Fibroblast of mammary gland (primary cell): ENCODE measurements around the gene RRP9.

Experiments
- DNase-seq: peaks from one replicate; pipeline ENCODE4 v3.0.0-alpha.2; 2010; ENCODE audit warnings: low read depth
- H3K4me3 ChIP-seq: 2 replicates; pipeline ENCODE4 v1.5.1; 2011; ENCODE audit warnings: low read depth, mild to moderate bottlenecking, low read length, moderate library complexity; ENCODE audit not compliant: control insufficient read depth
- TF ChIP-seq, protein P1 (sequence below): conservative IDR thresholded peaks from 2 replicates; pipeline ENCODE4 v1.5.1; 2011; ENCODE audit warnings: low read depth, low read length, inconsistent platforms; ENCODE audit not compliant: control insufficient read depth, insufficient read depth

The RRP9 gene

DNA sequence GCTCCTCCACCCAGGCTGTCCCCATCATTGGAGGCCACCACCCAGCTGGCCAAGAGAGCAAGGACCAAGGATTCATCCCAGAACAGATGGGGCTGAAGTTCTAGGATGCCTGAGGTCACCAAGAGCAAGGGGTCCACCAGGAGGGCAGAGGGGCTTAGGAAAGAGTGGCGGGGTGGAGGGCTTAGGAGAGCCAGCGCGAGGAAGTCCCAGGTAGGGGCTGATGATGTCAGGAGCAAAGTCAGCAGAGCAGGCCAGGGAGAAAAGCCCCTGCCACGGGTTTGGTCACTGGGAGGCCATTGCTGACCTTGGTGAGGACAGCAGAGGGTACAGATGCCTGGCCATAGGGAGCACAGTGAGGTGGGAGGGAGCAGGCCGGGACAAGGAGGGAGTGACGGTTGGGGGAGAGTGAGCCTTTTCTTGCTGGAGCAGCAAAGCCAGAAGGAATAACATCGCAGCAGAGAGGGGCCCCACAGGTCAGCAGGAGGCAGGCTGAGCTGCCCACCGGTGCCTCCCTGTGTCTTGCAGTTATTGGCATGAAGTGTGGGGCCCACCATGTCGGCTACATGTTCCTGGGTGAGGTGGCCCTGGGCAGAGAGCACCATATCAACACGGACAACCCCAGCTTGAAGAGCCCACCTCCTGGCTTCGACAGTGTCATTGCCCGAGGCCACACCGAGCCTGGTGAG lies 5.7 kb upstream of the RRP9 start:
- H3K4me3 ChIP-seq = no peak overlapping the region
- TF ChIP-seq, protein P1, sequence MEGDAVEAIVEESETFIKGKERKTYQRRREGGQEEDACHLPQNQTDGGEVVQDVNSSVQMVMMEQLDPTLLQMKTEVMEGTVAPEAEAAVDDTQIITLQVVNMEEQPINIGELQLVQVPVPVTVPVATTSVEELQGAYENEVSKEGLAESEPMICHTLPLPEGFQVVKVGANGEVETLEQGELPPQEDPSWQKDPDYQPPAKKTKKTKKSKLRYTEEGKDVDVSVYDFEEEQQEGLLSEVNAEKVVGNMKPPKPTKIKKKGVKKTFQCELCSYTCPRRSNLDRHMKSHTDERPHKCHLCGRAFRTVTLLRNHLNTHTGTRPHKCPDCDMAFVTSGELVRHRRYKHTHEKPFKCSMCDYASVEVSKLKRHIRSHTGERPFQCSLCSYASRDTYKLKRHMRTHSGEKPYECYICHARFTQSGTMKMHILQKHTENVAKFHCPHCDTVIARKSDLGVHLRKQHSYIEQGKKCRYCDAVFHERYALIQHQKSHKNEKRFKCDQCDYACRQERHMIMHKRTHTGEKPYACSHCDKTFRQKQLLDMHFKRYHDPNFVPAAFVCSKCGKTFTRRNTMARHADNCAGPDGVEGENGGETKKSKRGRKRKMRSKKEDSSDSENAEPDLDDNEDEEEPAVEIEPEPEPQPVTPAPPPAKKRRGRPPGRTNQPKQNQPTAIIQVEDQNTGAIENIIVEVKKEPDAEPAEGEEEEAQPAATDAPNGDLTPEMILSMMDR = no peak
- DNase-seq = no peak

DNA sequence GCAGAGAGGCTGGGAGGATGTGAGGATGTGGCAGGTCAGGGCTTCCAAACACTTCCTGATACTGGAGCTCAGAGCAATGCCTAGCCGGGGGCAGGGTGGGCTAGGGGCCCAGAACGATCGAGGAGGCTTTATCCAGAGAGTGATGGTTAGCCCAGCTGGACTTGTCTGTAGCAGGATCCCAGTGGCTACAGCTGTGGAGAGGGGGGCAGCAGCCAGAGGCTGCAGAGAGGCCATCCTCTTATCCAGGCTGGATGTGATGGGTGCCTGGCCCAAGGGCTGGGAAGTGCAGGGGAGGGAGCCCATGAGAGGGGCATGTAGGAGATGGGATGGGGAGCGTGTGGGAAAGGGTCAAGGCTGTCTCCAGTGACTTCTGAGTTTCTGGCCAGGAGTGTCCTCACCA lies 5.1 kb upstream of the RRP9 start:
- H3K4me3 ChIP-seq = no peak overlapping the region
- DNase-seq = no peak
- TF ChIP-seq, protein P1 = no peak

DNA sequence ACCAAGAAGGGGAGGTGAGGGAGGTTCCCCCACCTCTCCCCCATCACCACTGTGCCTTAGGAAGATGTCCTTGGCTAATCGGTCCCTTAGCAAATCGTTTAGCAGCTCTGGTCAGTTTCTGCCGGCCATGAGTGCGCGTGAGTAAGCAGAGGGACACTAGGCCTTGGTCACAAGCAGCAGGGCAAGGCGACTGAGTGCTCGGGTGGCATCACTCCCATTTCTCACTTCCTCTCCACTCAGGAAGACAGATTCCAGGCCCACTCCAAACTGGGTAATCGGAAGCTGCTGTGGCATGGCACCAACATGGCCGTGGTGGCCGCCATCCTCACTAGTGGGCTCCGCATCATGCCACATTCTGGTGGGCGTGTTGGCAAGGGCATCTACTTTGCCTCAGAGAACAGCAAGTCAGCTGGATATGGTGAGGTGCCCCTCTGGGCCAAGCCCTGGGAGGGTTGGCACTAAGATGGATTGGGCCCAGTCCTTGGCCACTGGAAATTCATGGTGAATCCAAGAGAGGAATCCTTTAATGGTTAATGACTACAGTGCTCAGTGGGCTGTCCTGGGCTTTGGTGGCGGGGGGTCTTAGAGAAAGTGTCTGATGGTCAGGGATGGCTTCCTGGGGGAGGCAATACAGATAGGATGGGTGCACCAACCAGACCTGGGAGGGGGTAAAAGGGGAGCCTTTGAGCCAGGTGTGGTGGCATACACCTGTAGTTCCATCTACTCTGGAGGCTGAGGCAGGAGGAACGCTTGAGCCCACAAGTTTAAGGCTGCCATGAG lies 4.4 kb upstream of the RRP9 start:
- no peak for DNase-seq
- no peak overlapping the region for H3K4me3 ChIP-seq
- TF ChIP-seq, protein P1 = no peak

DNA sequence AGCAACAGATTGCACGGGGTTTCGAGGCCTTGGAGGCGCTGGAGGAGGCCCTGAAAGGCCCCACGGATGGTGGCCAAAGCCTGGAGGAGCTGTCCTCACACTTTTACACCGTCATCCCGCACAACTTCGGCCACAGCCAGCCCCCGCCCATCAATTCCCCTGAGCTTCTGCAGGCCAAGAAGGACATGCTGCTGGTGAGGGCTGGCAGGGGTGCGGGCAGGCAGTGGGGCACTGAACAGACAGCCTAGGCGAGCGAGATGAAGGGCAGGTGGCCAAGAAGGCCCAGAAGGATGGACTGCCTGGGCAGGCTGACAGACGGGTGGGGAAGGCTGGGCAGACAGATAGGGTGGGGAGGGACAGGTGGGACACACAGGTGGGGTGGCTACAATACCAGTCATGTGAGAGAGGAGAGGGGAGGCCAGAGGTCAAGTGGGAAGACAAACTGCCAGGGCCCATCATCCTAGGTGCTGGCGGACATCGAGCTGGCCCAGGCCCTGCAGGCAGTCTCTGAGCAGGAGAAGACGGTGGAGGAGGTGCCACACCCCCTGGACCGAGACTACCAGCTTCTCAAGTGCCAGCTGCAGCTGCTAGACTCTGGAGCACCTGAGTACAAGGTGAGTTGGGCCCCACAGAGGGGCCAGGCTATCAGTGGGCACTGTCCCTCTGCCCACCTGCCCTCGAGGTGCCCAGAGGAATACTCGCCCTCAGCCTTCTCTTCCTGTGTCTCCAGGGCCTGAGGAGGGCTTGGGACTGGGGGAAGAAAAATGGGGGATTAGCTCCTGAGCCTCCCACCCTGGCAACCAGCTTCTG lies 3.5 kb upstream of the RRP9 start:
- DNase-seq = no peak
- TF ChIP-seq, protein P1 = no peak
- no peak overlapping the region for H3K4me3 ChIP-seq

DNA sequence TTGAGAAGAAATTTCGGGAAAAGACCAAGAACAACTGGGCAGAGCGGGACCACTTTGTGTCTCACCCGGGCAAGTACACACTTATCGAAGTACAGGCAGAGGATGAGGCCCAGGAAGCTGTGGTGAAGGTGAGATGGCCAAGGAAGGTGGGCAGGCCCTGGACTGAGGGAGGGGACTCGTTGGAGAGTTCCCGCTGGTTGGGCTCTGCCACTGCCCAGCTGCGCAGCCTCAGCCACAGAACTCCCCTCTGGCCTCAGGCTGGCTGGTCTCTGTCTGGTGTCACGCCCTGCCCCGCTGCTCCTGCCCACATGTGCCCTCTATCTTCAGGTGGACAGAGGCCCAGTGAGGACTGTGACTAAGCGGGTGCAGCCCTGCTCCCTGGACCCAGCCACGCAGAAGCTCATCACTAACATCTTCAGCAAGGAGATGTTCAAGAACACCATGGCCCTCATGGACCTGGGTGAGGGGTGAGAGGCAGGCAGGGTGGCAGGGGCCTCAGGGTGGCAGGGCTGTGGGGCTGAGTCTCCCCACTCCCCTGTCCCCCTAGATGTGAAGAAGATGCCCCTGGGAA lies 2.8 kb upstream of the RRP9 start:
- H3K4me3 ChIP-seq = no peak overlapping the region
- TF ChIP-seq, protein P1 = no peak
- DNase-seq = no peak

DNA sequence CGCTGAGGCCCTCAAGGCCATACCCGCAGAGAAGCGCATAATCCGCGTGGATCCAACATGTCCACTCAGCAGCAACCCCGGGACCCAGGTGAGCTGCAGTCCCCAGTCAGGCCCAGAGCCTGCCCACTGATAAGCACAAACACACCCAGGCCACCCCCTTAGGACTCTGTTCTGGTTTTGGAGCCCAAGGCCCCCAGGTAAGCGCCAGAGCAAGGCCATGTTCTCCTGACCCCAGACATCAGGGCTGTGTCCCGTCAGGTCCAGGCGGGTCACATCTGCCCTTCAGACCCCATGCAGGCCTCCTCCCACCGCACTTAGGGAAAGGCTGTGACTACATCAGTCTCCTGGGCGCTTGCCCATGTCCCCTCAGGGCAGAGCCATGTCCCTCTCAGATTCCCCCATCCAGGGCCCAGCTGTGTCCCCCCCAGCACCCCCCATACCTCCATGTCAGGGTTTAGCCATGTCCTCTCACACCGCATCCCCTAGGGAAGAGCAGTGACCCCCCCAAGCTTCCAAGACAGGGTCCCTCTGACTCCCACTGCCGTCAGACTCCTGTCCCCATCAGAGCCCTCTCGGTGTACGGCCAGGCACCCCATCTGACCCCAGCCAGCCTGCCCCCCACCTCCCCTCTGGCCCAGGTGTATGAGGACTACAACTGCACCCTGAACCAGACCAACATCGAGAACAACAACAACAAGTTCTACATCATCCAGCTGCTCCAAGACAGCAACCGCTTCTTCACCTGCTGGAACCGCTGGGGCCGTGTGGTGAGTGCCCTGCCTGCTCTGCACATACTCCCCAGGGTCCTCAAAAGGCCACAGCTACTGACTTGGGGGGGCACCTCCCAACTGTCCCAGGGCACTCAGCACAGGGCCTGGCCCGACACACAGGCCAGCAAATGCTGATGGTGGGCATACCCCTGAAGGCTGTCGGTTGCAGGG lies 2.0 kb upstream of the RRP9 start:
- DNase-seq = no peak
- no peak overlapping the region for H3K4me3 ChIP-seq
- TF ChIP-seq, protein P1 = no peak
